GM21423 (cell line): ENCODE measurements around the gene UCP2.

ENCODE experiments used
- ATAC-seq: cut with Tn5 transposase; IDR thresholded peaks from one replicate; pipeline ENCODE4 v1.9.1; 2021; ENCODE audit warnings: mild to moderate bottlenecking, moderate library complexity; ENCODE audit not compliant: unreplicated experiment

The UCP2 gene

GRCh38 chr11:73982595-73982989 lies at the start of gene UCP2:
TSS of gene UCP2 (minus strand) at chr11:73982843. CDS start at chr11:73978378, 4,465 bp downstream.
- ATAC-seq = peak; percentile 44

GRCh38 chr11:74030723-74031676 lies 48.4 kb upstream of the UCP2 start:
- no peak for ATAC-seq

- ATAC-seq = no peak
These were observed 43.0 kb upstream of the UCP2 start for GRCh38 chr11:74025467-74026166.

- ATAC-seq = no peak
These were observed 41.8 kb upstream of the UCP2 start for GRCh38 chr11:74024261-74025029.

- no peak for ATAC-seq
These were observed 40.6 kb upstream of the UCP2 start for GRCh38 chr11:74023276-74023675.

- ATAC-seq = no peak
These were observed 39.9 kb upstream of the UCP2 start for GRCh38 chr11:74022546-74022945.

- no peak for ATAC-seq
These were observed 39.4 kb upstream of the UCP2 start for GRCh38 chr11:74021998-74022397.

- peak; percentile 75 for ATAC-seq
These were observed 37.9 kb upstream of the UCP2 start for GRCh38 chr11:74020539-74020938.

- ATAC-seq = no peak
These were observed 37.2 kb upstream of the UCP2 start for GRCh38 chr11:74019860-74020259.

- ATAC-seq = no peak
These were observed 36.6 kb upstream of the UCP2 start for GRCh38 chr11:74019104-74019738.

- ATAC-seq = no peak
These were observed 35.8 kb upstream of the UCP2 start for GRCh38 chr11:74018331-74019005.

- no peak for ATAC-seq
These were observed 35.0 kb upstream of the UCP2 start for GRCh38 chr11:74017631-74018030.

GRCh38 chr11:74015919-74016684 lies 33.5 kb upstream of the UCP2 start:
- no peak for ATAC-seq

GRCh38 chr11:74014880-74015279 lies 32.2 kb upstream of the UCP2 start:
- ATAC-seq = no peak

GRCh38 chr11:74013141-74013540 lies 30.5 kb upstream of the UCP2 start:
- no peak for ATAC-seq

GRCh38 chr11:74012074-74012809 lies 29.6 kb upstream of the UCP2 start:
- no peak for ATAC-seq

- peak; percentile 73 for ATAC-seq
These were observed 28.9 kb upstream of the UCP2 start for GRCh38 chr11:74011360-74012073.
